NCI-H1694 (cell line): ENCODE results near the gene GYG2.
"Not testable (repeated sequence)": the region's sequence is repeated elsewhere in the genome, so short reads cannot be mapped to it uniquely, and the experiment has no call there.

Source experiments
- DNase-seq: peaks from one replicate; lab custom pipeline; 2025; lab: John Stamatoyannopoulos, UW

GYG2 gene

GRCh38 chrX:2828344-2828958, at the start of gene GYG2:
Gene GYG2, plus strand, starts transcription at chrX:2828930. Its CDS starts 1,259 bp downstream, at chrX:2830189.
- DNase-seq, result no peak

DNA sequence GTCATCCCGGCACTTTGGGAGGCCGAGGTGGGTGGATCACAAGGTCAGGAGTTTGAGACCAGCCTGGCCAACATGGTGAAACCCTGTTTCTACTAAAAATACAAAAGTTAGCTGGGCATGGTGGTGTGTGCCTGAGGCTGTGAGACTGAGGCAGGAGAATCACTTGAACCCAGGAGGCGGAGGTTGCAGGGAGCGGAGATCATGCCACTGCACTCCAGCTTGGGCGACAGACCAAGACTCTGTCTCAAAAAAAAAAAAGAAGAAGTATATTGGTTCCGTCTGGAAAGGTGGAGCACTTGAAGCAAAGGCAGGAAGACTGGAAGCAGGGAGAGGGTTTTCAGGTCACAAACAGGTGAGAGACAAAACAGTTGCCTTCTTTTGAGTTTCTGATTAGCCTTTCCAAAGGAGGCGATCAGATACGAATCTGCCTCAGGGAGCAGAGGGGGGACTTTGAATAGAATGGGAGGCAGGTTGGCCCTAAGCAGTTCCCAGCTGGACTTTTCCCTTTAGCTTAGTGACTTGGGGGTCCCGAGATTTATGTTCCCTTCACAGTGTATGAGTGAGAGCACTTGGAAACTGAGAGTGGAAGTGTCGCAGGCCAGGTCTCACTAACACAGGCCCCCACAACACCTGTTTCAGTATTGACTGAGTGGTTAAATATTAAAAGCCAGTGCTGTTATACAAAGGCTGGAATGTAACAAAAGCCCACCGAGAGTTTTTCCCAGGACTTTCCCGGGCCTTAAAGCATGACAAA, 48.1 kb upstream of the GYG2 start:
- not testable (repeated sequence) for DNase-seq

GRCh38 chrX:2781226-2781571, 47.5 kb upstream of the GYG2 start:
- DNase-seq, result no peak

GRCh38 chrX:2781698-2782097, 47.0 kb upstream of the GYG2 start:
- no peak for DNase-seq

DNA sequence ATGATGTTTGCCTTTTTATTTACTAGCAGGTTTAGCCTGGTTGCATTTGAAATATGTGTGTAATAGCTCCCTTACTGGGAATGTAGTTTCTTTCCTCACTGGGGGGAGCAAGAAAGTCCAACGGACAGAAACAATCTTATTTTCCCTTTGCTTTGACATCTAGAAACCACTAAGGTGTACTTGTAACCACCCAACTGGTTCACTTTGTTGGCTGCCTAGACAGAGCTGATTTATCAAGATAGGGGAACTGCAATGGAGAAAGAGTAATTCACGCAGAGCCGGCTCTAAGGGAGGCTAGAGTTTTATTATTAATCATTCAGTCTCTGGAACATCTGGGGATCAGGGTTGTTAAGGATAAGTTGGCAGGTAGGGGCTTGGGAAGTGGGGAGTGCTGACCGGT, 46.6 kb upstream of the GYG2 start:
- DNase-seq, result no peak

DNA sequence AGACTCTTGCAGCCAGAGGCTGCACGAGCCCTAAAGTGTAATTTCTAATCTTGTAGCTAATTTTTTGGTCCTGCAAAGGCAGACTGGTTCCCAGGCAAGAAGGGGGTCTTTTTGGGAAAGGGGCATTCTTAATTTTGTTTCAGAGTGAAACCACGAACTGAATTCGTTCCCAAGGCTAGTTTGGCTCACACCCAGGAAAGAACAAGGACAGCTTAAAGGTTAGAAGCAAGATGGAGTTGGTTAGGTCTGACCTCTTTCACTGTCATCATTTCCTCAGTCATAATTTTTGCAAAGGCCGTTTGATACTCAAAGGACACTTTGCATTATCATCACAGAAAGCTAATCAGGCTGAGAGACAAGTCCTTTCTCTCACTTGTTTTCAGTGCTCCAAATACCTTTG, 46.0 kb upstream of the GYG2 start:
- no peak for DNase-seq

DNA sequence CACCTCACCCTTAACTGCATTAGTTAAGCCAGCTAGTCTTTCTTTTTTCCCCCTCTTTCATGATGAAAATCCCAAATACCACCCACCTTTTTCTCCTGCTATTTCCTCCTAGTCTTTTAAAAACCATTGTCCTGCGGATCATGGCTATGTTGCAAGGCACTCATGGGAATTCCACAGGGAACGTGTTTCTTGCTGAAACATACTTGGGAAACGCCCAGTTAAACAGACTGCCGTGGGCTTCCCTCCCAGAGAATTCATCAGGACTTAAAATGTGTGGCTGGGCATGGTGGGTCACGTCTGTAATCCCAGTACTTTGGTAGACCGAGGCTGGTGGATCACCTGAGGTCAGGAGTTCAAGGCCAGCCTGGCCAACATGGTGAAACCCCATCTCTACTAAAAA, 44.7 kb upstream of the GYG2 start:
- DNase-seq, result no peak

GRCh38 chrX:2785538-2785937, 43.2 kb upstream of the GYG2 start:
- no peak for DNase-seq

DNA sequence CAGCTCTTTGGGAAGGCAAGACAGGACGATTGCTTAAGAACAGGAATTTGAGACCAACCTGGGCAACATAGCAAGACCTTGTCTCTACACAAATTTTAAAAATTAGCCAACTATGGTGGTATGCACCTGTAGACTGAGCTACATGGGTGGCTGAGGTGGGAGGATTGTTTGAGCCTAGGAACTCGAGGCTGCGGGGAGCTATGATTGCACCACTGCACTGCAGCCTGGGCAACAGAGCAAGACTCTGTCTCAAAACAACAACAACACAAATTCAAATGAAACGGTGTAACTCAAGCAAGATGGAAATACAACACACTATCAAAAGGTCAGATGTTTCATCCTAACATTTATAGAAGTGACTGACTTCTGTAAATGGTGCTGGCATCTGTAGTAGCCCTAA, 39.8 kb upstream of the GYG2 start:
- no peak for DNase-seq

DNA sequence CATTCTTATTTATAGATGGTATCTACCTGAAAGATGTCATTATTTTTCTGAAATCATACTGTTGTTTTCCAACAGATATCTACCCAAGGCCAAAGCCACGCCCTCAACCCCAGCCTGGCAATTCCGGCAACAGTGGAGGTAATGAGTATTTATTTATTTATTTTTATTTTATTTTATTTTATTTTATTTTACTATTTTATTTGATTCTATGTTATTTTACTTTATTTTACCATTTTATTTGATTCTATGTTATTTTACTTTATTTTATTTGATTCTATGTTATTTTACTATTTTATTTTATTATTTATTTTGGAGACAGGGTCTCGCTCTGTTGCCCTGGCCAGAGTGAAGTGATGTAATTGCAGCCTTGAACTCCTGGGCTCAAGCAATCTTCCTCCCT, 39.2 kb upstream of the GYG2 start:
- no peak for DNase-seq

GRCh38 chrX:2793752-2794151, 35.0 kb upstream of the GYG2 start:
- no peak for DNase-seq

- no peak for DNase-seq
Observed at GRCh38 chrX:2794336-2794735, 34.4 kb upstream of the GYG2 start.

GRCh38 chrX:2796808-2797207, 31.9 kb upstream of the GYG2 start:
- DNase-seq, result not testable (repeated sequence)

DNA sequence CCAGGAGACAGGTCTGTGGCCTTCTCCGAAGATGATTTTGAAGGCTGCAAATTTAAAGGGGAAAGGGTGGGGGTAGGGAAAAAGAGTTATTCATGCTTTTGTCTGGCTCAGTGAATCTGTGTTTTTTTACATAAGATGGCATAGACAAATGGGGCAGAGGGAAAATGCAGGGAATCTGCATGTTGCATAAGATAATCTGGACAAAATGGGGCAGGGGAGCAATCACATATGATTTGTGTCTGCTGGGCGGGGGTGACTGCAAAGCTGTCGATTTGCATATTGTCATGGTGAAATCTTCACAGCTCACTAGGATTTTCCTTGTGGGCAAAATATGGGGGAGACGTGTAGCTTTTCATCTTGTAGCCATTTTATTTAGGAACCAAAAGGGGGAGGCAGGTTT, 29.4 kb upstream of the GYG2 start:
- DNase-seq, result no peak

GRCh38 chrX:2799980-2800379, 28.8 kb upstream of the GYG2 start:
- DNase-seq, result not testable (repeated sequence)

- DNase-seq, result no peak
Observed at GRCh38 chrX:2801223-2801622, 27.5 kb upstream of the GYG2 start.

DNA sequence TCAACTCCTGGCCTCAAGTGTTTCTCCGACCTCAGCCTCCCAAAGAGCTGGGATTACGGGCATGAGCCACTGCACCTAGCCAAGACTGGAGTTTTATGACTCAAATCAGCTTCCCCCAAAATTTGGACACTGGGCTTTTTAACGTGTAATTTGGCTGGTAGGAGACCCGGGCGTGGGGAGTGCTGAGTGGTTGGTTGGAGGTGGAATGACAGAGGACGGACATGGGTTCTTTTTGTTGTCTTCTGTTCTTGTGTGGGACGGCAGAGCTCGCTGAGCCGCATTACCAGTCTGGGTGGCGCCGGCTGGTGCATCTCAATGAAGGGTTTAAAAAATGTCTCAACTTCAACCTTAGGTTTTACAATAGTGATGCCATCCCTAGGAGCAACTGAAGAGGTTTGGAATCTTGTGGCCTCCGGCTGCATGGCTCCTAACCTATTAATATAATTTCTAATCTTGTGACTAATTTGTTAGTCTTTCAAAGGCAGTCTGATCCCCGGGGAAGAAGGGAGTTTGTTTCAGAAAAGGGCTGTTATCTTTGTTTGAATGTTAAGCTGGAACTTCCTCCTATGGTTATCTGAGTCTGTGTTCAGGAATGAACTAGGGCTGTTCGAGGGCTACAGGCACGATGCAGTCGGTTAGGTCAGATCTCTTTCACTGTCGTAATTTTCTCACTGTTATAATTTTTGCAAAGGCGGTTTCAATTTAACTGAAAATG, 26.2 kb upstream of the GYG2 start:
- not testable (repeated sequence) for DNase-seq

- DNase-seq, result not testable (repeated sequence)
Observed at GRCh38 chrX:2803486-2803885, 25.2 kb upstream of the GYG2 start.

GRCh38 chrX:2804106-2804843, 24.5 kb upstream of the GYG2 start:
- DNase-seq, result not testable (repeated sequence)

GRCh38 chrX:2804858-2805257, 23.9 kb upstream of the GYG2 start:
- DNase-seq, result not testable (repeated sequence)

- DNase-seq, result no peak
Observed at GRCh38 chrX:2811271-2811670, 17.5 kb upstream of the GYG2 start.

DNA sequence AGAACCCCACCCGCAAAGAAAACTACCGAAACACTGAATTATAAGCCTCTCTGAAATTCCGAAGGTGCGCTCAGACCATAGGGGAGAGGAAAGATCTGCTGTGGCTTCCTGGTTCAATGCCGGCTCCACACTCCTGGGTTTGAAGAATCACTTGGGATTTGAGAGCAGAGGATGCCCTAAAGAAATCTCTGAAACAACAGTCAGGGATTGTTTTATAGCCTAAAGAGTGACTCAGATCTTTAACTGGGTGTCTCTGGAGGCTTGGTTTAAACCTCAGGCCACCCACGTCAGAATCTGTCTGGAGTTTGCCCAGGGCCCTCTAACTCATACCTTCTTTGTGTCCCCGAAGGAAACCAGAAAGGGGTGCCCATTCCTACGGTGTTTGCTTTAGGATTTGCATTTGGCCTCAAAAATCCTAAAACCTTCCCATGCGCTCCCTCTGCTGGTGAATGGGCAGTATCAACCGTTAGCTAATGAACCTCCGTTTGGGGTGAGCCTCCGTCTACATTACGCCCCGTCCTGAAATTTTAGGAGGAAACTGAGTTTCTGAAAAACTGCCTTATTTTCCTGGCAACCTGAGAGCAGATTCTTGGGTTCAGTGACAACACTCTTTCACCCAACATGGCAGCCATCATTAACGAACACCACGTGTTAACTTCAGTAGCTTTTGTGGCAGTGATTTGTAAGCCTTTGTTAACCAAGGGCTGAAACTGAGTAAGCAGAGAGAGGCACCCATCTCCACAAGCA, 16.4 kb upstream of the GYG2 start:
- peak; percentile 1 for DNase-seq
